Peyer's patch (tissue), 4 donors: ENCODE results near the gene TNS4.

Experiments
- CTCF ChIP-seq, 6 experiments: fragments of 450-650 bp in 4 of 6; fragments of 200-600 bp in 2 of 6; sonication (generic) in 1 of 6; IDR thresholded peaks; one replicate each; pipeline ENCODE4 v1.5.1; 2017 to 2019; ENCODE audit warnings: antibody characterized with exemption in 6 of 6, mild to moderate bottlenecking in 3 of 6, moderate library complexity in 1 of 6
- POLR2A ChIP-seq, 2 donors: fragments of 450-650 bp; IDR thresholded peaks; one replicate each; pipeline ENCODE4 v1.5.1; 2017; ENCODE audit warnings: antibody characterized with exemption in 2 of 2, mild to moderate bottlenecking in 2 of 2, moderate library complexity in 2 of 2

GRCh38 chr17:40547785-40548478, 46.5 kb upstream of the TNS4 start:
- TF ChIP-seq CTCF (IDR thresholded peaks at IDR 0.05) (no peak), POLR2A (IDR thresholded peaks at IDR 0.05) (no peak)
